OCI-LY1 (cell line): ENCODE data around the gene KY.

Experiments
- H2AFZ ChIP-seq: fragments of 200-600 bp; sonication (generic), shearing (Covaris generic); 2 replicates; pipeline ENCODE4 v1.6.0; 2014; ENCODE audit warnings: antibody characterized with exemption, mild to moderate bottlenecking, low read length
- H3F3A ChIP-seq: fragments of 200-600 bp; sonication (generic), shearing (Covaris generic); 2 replicates; pipeline ENCODE4 v1.6.0; 2014; ENCODE audit warnings: mild to moderate bottlenecking, antibody characterized with exemption, low read length, moderate library complexity; ENCODE audit not compliant: insufficient read depth
- H3K27ac ChIP-seq: fragments of 200-600 bp; sonication (generic); 2 replicates; pipeline ENCODE4 v1.5.1; 2014; ENCODE audit warnings: low read length, mixed run types, mild to moderate bottlenecking, low read depth; ENCODE audit not compliant: poor library complexity, severe bottlenecking
- H3K27me3 ChIP-seq: fragments of 200-600 bp; sonication (generic); 2 replicates; pipeline ENCODE4 v1.6.0; 2014; ENCODE audit warnings: antibody characterized with exemption, mild to moderate bottlenecking, low read length, moderate library complexity; ENCODE audit not compliant: insufficient read depth
- H3K36me3 ChIP-seq: fragments of 200-600 bp; sonication (generic); 2 replicates; pipeline ENCODE4 v1.6.1; 2014; ENCODE audit warnings: mild to moderate bottlenecking, antibody characterized with exemption, low read length, moderate library complexity, mixed read lengths; ENCODE audit not compliant: insufficient read depth
- H3K4me1 ChIP-seq: fragments of 200-600 bp; sonication (generic); 2 replicates; pipeline ENCODE4 v1.5.1; 2014; ENCODE audit warnings: mild to moderate bottlenecking, low read length, moderate library complexity; ENCODE audit not compliant: insufficient read depth, severe bottlenecking
- H3K4me2 ChIP-seq: fragments of 200-600 bp; sonication (generic), shearing (Covaris generic); 2 replicates; pipeline ENCODE4 v1.6.1; 2014; ENCODE audit warnings: low read length
- H3K4me3 ChIP-seq: fragments of 200-600 bp; sonication (generic); 2 replicates; pipeline ENCODE4 v1.5.1; 2014; ENCODE audit warnings: low read length, low read depth, mild to moderate bottlenecking, mixed read lengths; ENCODE audit not compliant: poor library complexity, severe bottlenecking
- H3K79me2 ChIP-seq: fragments of 200-600 bp; shearing (Covaris generic); 2 replicates; pipeline ENCODE4 v1.6.1; 2016; ENCODE audit warnings: mixed run types, low read length, mixed read lengths; ENCODE audit not compliant: insufficient read depth
- H3K9ac ChIP-seq: fragments of 200-600 bp; sonication (generic), shearing (Covaris generic); 2 replicates; pipeline ENCODE4 v1.6.1; 2014; ENCODE audit warnings: mild to moderate bottlenecking, low read length, mixed read lengths
- H3K9me2 ChIP-seq: fragments of 200-600 bp; sonication (generic), shearing (Covaris generic); 2 replicates; pipeline ENCODE4 v1.6.1; 2014; ENCODE audit warnings: low read depth, mild to moderate bottlenecking, low read length, mixed read lengths
- H3K9me3 ChIP-seq: fragments of 200-600 bp; shearing (Covaris generic); 2 replicates; pipeline ENCODE4 v1.6.1; 2014; ENCODE audit warnings: low read length, mixed read lengths
- H4K20me1 ChIP-seq: fragments of 200-600 bp; sonication (generic), shearing (Covaris generic); 2 replicates; pipeline ENCODE4 v1.6.0; 2016; ENCODE audit warnings: mild to moderate bottlenecking, low read length; ENCODE audit not compliant: insufficient read depth
- EZH2 ChIP-seq: fragments of 200-600 bp; sonication (generic), shearing (Covaris generic); IDR thresholded peaks from 2 replicates; pipeline ENCODE4 v1.8.0; 2017; ENCODE audit warnings: borderline replicate concordance, mixed run types, mild to moderate bottlenecking, antibody characterized with exemption, low read length, moderate library complexity, mixed read lengths
- TF ChIP-seq, protein P1 (sequence below): fragments of 200-600 bp; sonication (generic), shearing (Covaris generic); IDR thresholded peaks from 2 replicates; pipeline ENCODE4 v1.5.1; 2017; ENCODE audit warnings: mild to moderate bottlenecking, antibody characterized with exemption, low read length, moderate library complexity, mixed read lengths

Gene KY

DNA sequence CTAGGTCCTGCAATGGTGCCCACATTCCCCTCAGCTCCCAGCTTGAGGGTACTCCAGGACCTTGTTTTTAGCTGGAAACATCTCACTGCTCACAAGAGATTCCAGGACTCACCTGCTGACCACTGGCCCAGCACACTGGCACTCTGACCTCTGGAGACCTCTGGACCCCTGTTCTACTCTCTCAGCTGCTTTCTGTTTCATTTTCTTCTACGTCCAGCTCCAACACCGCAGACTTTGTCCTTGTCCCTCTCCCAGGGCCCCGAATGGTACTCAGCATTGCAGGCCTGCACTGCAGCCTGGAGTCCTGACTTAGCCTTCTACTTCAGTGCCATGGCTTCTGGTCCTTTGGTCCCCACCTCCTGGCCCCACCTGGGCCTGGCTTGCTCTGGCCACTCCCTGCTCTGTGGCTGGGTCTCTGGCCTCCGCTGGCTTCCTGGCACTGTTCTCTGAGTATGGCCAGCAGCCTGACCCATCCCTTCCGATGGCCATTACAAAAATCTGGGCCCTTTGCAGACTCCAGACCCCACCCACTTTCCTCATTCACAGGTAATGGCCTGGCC is 27.9 kb downstream of the KY start:
- Histone ChIP-seq H3K36me3 (no peaks in the 10 kb centered on the region), H3K79me2 (no peaks in the 10 kb centered on the region), H3K9ac (no peak overlapping the region), H3K9me2 (no peaks in the 10 kb centered on the region), H3K9me3 (no peaks in the 10 kb centered on the region), H3F3A (no peaks in the 10 kb centered on the region), H3K4me1 (no peaks in the 10 kb centered on the region), H3K4me2 (no peak overlapping the region), H3K27me3 (no peaks in the 10 kb centered on the region), H3K4me3 (no peak overlapping the region), H4K20me1 (no peaks in the 10 kb centered on the region), H2AFZ (no peak overlapping the region), H3K27ac (no peak overlapping the region)
- TF ChIP-seq, protein P1, sequence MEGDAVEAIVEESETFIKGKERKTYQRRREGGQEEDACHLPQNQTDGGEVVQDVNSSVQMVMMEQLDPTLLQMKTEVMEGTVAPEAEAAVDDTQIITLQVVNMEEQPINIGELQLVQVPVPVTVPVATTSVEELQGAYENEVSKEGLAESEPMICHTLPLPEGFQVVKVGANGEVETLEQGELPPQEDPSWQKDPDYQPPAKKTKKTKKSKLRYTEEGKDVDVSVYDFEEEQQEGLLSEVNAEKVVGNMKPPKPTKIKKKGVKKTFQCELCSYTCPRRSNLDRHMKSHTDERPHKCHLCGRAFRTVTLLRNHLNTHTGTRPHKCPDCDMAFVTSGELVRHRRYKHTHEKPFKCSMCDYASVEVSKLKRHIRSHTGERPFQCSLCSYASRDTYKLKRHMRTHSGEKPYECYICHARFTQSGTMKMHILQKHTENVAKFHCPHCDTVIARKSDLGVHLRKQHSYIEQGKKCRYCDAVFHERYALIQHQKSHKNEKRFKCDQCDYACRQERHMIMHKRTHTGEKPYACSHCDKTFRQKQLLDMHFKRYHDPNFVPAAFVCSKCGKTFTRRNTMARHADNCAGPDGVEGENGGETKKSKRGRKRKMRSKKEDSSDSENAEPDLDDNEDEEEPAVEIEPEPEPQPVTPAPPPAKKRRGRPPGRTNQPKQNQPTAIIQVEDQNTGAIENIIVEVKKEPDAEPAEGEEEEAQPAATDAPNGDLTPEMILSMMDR, result no peak
- TF ChIP-seq EZH2, result no peak

DNA sequence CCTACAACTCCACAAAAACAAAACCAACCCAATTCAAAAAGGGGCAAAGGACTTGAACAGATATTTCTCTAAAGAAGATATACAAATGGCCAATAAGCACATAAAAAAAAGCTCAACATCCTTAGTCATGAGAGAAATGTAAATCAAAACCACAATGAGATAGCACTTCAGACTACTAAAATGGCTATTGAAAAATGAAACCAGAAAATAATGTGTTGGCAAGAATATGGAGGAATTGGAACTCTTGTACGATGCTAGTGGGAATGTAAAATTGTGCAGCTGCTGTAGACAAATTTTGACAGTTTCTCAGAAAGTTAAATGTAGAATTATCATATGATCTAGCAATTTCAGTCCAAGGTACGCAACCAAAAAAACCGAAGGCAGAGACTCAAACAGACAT is 29.0 kb downstream of the KY start:
- Histone ChIP-seq H3F3A (no peaks in the 10 kb centered on the region), H3K79me2 (no peaks in the 10 kb centered on the region), H3K9me3 (no peaks in the 10 kb centered on the region), H4K20me1 (no peaks in the 10 kb centered on the region), H3K4me2 (no peak overlapping the region), H3K4me3 (no peak overlapping the region), H3K27me3 (no peaks in the 10 kb centered on the region), H3K9ac (no peak overlapping the region), H3K27ac (no peak overlapping the region), H3K4me1 (no peaks in the 10 kb centered on the region), H3K36me3 (no peaks in the 10 kb centered on the region), H3K9me2 (no peaks in the 10 kb centered on the region), H2AFZ (no peak overlapping the region)
- TF ChIP-seq EZH2, result no peak
- TF ChIP-seq, protein P1, result no peak

DNA sequence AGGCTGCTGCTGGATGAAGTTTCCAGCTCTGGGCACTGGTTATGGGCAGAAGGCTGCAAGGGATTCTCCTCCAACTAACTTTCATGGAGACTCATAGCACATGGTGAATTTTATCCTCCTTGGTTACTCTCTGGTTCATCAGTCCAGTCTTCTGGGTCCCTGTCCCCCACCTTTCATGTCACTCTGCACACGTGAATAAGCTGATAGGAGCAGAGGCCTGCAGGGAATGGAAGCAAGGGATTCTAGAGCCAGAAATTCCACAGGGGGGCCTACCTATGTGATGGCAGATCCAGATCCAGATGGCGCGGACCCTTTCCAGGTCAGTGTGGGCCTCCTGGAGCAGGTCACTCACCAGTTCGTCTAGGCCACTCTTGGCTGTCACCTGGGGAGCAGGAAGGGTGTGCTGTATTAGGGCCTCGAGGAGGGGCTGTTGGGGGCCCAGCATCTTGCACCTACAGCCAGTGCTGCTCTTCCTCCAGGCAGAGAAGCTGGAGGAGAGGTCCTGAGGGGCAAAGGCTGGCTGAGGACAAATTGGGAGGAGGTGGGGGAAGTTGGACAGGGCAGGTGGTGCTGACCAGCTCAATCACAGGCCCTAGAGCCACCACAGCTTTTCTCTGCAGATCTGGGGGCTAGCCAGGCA is 30.2 kb downstream of the KY start:
- no peak overlapping the region for H3K4me3 ChIP-seq
- no peaks in the 10 kb centered on the region for H3F3A ChIP-seq
- H4K20me1 ChIP-seq, result no peaks in the 10 kb centered on the region
- no peak overlapping the region for H2AFZ ChIP-seq
- no peaks in the 10 kb centered on the region for H3K36me3 ChIP-seq
- H3K79me2 ChIP-seq, result no peaks in the 10 kb centered on the region
- H3K9me2 ChIP-seq, result no peaks in the 10 kb centered on the region
- peaks cover 3% of the 10 kb centered on the region; the same call in 1 of the 2 replicates for H3K27me3 ChIP-seq
- H3K27ac ChIP-seq, result no peak overlapping the region
- no peak for TF ChIP-seq EZH2
- TF ChIP-seq, protein P1, result no peak
- no peak overlapping the region for H3K4me2 ChIP-seq
- no peak overlapping the region for H3K9ac ChIP-seq
- no peaks in the 10 kb centered on the region for H3K9me3 ChIP-seq
- H3K4me1 ChIP-seq, result no peaks in the 10 kb centered on the region
